ENCODE data around the gene ELAVL3. TPM values are rescaled to one million over a fixed set of nuclear protein-coding genes. Genes with fewer than 3 reads are reported as not detected.

The ELAVL3 gene
- total RNA-seq, 1 donor from 2014 or later: not detected

GRCh38 chr19:11446652-11447301 lies 34.1 kb downstream of the ELAVL3 start:
- intact Hi-C loops (cut with micrococcal nuclease): loop anchor here (1.0 to 10.0 kb wide), 4 partner anchors 65 to 312 kb away; no protein-coding TSS in a partner anchor
- H3K36me3 Mint-ChIP-seq (ENCODE audit: low read depth): peaks cover 66% of the 10 kb centered on the region
- no peak overlapping the region for H3K4me3 Mint-ChIP-seq

GRCh38 chr19:11446271-11446651 lies 34.6 kb downstream of the ELAVL3 start:
- DNase-seq: no peak
- no peak overlapping the region for H3K27ac Mint-ChIP-seq
- ChIA-PET CTCF (interaction anchor here (0.7 to 1.1 kb wide), 6 partner anchors 65 to 411 kb away, joined by 3 to 4 read pairs (median 4); partner anchors contain the start of gene TSPAN16), POLR2A (interaction anchor here (0.6 to 1.2 kb wide), 2 partner anchors 12 to 71 kb away, joined by 3 to 6 read pairs; no protein-coding TSS in a partner anchor)
- H3K27me3 Mint-ChIP-seq: no peaks in the 10 kb centered on the region
- peaks cover 71% of the 10 kb centered on the region for H3K36me3 Mint-ChIP-seq (ENCODE audit: low read depth)
- no peak overlapping the region for H3K4me3 Mint-ChIP-seq
- peaks cover 3% of the 10 kb centered on the region for H3K4me1 Mint-ChIP-seq
- no peak for ATAC-seq (ENCODE audit: low read depth)
- intact Hi-C loops (cut with micrococcal nuclease): loop anchor here (1.0 to 10.0 kb wide), 4 partner anchors 65 to 311 kb away; no protein-coding TSS in a partner anchor
- H3K9me3 Mint-ChIP-seq: no peaks in the 10 kb centered on the region
- no peak for TF ChIP-seq CTCF (IDR thresholded peaks at IDR 0.05)

More at GRCh38 chr19:11446652-11447301, 34.1 kb downstream of the ELAVL3 start:
- H3K9me3 Mint-ChIP-seq: no peaks in the 10 kb centered on the region
- ChIA-PET CTCF (interaction anchor here (1.0 to 1.1 kb wide), 3 partner anchors 71 to 411 kb away, joined by 3 to 4 read pairs (median 3); no protein-coding TSS in a partner anchor), POLR2A (interaction anchor here (1.2 kb wide), 1 partner anchor 72 kb away, joined by 3 read pairs; no protein-coding TSS in a partner anchor)
- no peak for TF ChIP-seq CTCF (IDR thresholded peaks at IDR 0.05)
- H3K27me3 Mint-ChIP-seq: no peaks in the 10 kb centered on the region
- H3K4me1 Mint-ChIP-seq: peaks cover 3% of the 10 kb centered on the region
- ATAC-seq (ENCODE audit: low read depth) (peak; percentile 81), DNase-seq (peak; percentile 61)
- no peak overlapping the region for H3K27ac Mint-ChIP-seq

- intact Hi-C loops (cut with micrococcal nuclease): loop anchor here (10.0 kb wide), 1 partner anchor 310 kb away; no protein-coding TSS in a partner anchor
- Mint-ChIP-seq H3K27me3 (no peaks in the 10 kb centered on the region), H3K36me3 (ENCODE audit: low read depth) (peaks cover 74% of the 10 kb centered on the region), H3K4me3 (no peak overlapping the region), H3K27ac (no peak overlapping the region), H3K9me3 (no peaks in the 10 kb centered on the region), H3K4me1 (peaks cover 9% of the 10 kb centered on the region)
- DNase-seq: no peak
- no peak for ATAC-seq (ENCODE audit: low read depth)
- POLR2A ChIA-PET: no interaction called here
- CTCF ChIA-PET: interaction anchor here (1.2 kb wide), 1 partner anchor 62 kb away, joined by 5 read pairs; no protein-coding TSS in a partner anchor
- no peak for TF ChIP-seq CTCF (IDR thresholded peaks at IDR 0.05)
These were observed 35.7 kb downstream of the ELAVL3 start for GRCh38 chr19:11445141-11445540.

GRCh38 chr19:11444059-11444458 lies 36.8 kb downstream of the ELAVL3 start:
- Mint-ChIP-seq H3K4me1 (peaks cover 9% of the 10 kb centered on the region), H3K36me3 (ENCODE audit: low read depth) (peaks cover 72% of the 10 kb centered on the region), H3K9me3 (no peaks in the 10 kb centered on the region), H3K27ac (no peak overlapping the region), H3K4me3 (no peak overlapping the region), H3K27me3 (no peaks in the 10 kb centered on the region)
- ChIA-PET CTCF (interaction anchor here (1.3 to 2.0 kb wide), 3 partner anchors 9 to 64 kb away, joined by 3 to 12 read pairs (median 8); partner anchors contain the start of genes ODAD3 and PRKCSH), POLR2A (interaction anchor here (0.7 to 1.3 kb wide), 2 partner anchors 70 to 318 kb away, joined by 4 to 5 read pairs; partner anchors contain the start of gene SWSAP1)
- DNase-seq: no peak
- TF ChIP-seq CTCF (IDR thresholded peaks at IDR 0.05): no peak
- ATAC-seq (ENCODE audit: low read depth): no peak
- intact Hi-C loops (cut with micrococcal nuclease): loop anchor here (10.0 kb wide), 1 partner anchor 309 kb away; no protein-coding TSS in a partner anchor

GRCh38 chr19:11437955-11438354 lies 42.9 kb downstream of the ELAVL3 start:
- H3K4me1 Mint-ChIP-seq: peaks cover 50% of the 10 kb centered on the region

More at GRCh38 chr19:11437955-11438354, 42.9 kb downstream of the ELAVL3 start:
- H3K4me3 Mint-ChIP-seq: peak overlapping the region; percentile 67
- H3K36me3 Mint-ChIP-seq (ENCODE audit: low read depth): peaks cover 62% of the 10 kb centered on the region
- ChIA-PET CTCF (interaction anchor here (0.7 kb wide), 1 partner anchor 147 kb away, joined by 3 read pairs; no protein-coding TSS in a partner anchor), POLR2A (interaction anchor here (0.6 to 1.7 kb wide), 5 partner anchors 16 to 403 kb away, joined by 4 to 8 read pairs (median 4); partner anchors contain the start of gene EPOR)
- H3K27me3 Mint-ChIP-seq: no peaks in the 10 kb centered on the region
- no peaks in the 10 kb centered on the region for H3K9me3 Mint-ChIP-seq
- intact Hi-C loops (cut with micrococcal nuclease): loop anchor here (5.0 kb wide), 1 partner anchor 149 kb away; no protein-coding TSS in a partner anchor
- peak; percentile 37 for DNase-seq
- no peak for TF ChIP-seq CTCF (IDR thresholded peaks at IDR 0.05)
- ATAC-seq (ENCODE audit: low read depth): peak; percentile 8
- peak overlapping the region; percentile 90 for H3K27ac Mint-ChIP-seq

Measured in activated B cell treated with CpG ODN at 0.5 μM for 24 hours (primary cell).